SK-N-SH treated with all-trans-retinoic acid at 6 μM for 48 hours (cell line): Measurements from ENCODE around the gene PGGHG.

Experiments
- RARB ChIP-seq: fragments of 250-450 bp; sonication (Bioruptor Pico); IDR thresholded peaks from 2 replicates; pipeline ENCODE4 v1.8.0; 2021; ENCODE audit warnings: mild to moderate bottlenecking, moderate library complexity
- ZFP30 ChIP-seq: fragments of 450-650 bp; formaldehyde crosslinking; IDR thresholded peaks from 2 replicates; pipeline ENCODE4 v1.5.0; 2022; ENCODE audit warnings: mild to moderate bottlenecking, moderate library complexity
- TF ChIP-seq, protein P1 (sequence below): fragments of 250-450 bp; sonication (Bioruptor Pico); IDR thresholded peaks from 2 replicates; pipeline ENCODE4 v1.8.0; 2020; ENCODE audit warnings: mild to moderate bottlenecking, moderate library complexity, borderline replicate concordance

DNA sequence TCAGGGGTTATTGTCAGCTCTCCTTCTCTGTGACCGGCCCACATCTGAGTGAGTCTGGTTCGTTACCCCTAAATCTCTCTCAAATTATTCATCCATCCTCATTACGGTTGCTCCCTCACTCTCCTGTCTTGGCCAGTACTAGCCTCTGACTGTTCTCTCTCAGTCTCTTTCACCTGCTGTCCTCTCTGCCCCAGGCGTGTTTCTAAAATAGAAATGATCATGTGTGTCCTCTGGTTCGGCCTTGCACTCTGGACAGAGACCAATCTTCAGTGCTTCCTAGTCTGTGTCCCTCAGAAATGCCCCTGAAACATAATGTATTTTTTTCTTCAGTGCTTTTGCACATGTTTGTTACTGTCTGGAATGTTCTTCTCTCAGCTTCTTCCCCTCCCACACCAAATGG lies 47.3 kb upstream of the PGGHG start:
- no peak for TF ChIP-seq ZFP30 (CRISPR knock-in tag)
- TF ChIP-seq, protein P1, sequence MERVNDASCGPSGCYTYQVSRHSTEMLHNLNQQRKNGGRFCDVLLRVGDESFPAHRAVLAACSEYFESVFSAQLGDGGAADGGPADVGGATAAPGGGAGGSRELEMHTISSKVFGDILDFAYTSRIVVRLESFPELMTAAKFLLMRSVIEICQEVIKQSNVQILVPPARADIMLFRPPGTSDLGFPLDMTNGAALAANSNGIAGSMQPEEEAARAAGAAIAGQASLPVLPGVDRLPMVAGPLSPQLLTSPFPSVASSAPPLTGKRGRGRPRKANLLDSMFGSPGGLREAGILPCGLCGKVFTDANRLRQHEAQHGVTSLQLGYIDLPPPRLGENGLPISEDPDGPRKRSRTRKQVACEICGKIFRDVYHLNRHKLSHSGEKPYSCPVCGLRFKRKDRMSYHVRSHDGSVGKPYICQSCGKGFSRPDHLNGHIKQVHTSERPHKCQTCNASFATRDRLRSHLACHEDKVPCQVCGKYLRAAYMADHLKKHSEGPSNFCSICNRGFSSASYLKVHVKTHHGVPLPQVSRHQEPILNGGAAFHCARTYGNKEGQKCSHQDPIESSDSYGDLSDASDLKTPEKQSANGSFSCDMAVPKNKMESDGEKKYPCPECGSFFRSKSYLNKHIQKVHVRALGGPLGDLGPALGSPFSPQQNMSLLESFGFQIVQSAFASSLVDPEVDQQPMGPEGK (CRISPR knock-in tag): no peak
- TF ChIP-seq RARB (CRISPR knock-in tag): no peak
